ENCODE data around the gene WHAMM.
"Not testable (repeated sequence)": the region's sequence is repeated elsewhere in the genome, so short reads cannot be mapped to it uniquely, and the experiment has no call there.

The WHAMM gene

DNA sequence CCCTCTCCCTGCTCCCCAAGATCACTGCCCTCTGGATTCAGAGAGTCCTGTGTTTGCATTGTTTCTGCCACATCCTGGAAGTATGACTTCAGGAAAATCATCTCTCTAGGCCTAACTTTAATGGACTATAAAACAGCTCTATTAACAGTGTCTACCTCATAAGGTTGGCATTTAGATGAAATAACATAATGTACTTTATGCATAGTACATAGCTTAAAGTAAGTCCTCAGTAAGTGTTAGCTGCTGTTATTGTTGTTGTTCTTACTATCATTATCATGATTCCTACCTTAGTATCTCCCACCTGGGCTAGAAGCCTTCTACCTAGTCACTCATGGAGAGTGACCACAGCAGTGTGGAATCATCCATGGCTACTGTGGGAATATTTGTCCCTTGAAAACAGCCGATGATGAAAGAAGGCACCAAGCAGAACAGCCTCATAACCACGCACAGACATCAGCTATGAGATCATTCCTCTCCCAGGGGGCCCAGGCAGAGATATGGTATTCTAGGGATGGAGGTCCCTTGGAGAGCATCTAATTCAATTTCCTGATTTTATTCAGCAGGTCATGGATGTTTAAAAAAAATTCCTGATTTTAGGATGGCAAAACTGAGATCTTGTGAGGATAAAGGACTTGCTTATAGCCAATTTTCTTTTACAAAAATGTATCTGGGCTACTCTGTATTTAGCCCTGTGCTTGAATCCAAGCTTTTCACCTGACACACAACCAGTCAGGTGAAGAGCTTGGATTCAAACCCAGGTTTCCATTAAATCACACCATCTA, 5.4 kb upstream of the WHAMM start:
- no peak for DNase-seq (ENCODE audit: low read depth)

DNA sequence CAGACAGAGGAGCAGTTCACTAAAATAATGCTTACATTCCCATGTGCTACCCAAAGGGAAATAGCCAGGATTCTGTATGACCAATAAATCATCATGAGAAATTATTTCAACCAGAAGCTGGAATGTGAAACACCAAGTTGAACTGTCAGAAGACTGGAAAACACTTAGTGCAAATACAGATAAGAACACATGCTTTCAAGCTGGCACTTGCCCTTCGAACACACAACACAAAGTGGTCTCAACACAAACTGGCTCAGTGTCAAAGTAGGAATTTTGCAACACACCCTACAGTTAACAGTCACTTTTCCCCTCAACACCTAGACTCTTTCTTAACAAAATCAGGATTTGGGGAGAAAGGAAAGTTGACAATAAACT, 4.9 kb upstream of the WHAMM start:
- no peak for DNase-seq (ENCODE audit: low read depth)

DNA sequence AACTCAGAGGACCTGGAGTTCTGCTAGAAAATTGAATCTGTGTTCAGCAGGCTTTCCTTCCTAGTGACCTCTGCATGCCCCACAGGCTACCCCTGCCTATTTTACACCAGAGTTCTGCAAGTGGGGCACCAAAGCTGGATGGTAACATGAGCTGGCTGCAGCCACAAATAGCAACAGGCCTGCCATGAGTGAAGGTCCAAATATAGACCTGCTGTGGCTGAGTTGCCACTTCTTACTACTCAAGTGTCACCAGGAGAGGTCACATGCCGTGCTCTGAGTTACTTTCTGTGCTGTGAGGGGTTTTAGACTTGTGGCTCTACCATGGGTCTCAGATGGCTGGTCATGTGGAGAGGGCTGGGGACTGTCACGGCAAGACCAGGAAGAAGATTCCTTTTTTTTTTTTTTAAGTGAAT, 3.4 kb upstream of the WHAMM start, which contains the start of gene FSD2:
Gene FSD2, minus strand, starts transcription at position 76 of the 413 bp plus-strand sequence. CDS start 18,679 bp downstream, outside the sequence.
- no peak for DNase-seq (ENCODE audit: low read depth)

GRCh38 chr15:82807920-82808633, 1.4 kb upstream of the WHAMM start:
- no peak for DNase-seq (ENCODE audit: low read depth)

DNA sequence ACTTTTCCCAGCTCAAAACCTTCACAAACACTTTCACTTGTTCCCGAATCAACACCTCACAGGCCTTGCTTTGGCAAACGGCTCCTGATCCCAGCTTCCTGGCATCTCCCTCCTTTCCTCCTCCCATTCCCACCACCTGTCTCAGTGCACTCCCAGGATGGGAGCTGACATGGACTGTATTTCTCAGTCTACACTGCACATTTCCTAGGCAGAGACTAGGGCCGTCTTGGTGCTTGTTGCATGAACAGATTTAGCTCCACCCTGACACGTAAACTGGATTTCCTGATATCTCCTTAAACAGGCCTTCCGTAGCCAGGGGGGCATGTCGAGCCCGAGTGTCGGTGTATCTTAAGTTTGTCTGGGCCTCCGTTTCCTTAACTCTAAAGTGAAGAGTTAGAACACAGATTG, 790 bp upstream of the WHAMM start:
- no peak for DNase-seq (ENCODE audit: low read depth)

- DNase-seq (ENCODE audit: low read depth): no peak
These were observed 847 bp downstream of the WHAMM start for GRCh38 chr15:82810061-82810889.

DNA sequence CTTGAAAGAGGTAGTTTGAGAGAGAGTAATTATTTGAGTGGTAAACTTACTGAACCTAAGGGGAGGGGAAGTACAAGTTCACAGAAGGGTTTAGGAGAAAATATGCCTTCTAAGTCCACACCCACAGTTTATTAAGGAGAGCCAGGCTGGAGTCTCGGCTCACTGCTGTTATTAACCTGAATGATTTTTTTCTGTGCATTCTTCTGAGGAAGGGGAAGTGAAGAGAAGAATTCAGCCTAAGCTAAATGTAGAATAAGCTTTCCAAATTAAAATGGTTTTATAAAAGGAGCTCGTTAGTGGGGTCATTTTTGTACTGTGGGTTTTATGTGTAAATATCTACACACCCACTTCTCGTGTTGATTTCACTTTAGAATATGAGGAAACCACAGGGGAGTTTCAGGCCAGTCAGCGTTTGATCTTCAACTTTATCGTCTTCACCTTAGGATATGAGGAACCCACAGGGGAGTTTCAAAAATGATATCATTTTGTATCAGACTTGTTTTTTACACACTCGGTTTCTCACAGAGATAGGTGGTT, 1.5 kb downstream of the WHAMM start:
- DNase-seq (ENCODE audit: low read depth): no peak

DNA sequence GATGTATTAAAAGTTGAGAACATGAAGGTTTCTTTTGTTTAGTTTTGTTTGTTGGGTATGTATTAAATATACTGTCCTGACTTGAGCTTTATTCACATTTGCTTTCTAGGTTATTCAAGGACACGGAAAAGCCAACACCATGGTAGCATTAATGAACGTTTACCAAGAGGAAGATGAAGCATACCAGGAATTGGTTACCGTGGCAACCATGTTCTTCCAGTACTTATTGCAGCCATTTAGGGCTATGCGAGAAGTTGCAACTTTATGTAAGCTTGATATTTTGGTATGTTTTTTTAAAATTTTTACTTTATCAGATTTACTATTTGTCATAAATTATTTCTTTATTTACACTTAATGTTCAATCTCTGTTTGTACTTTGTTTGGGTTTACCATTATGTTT, 3.6 kb downstream of the WHAMM start:
- DNase-seq (ENCODE audit: low read depth): no peak

DNA sequence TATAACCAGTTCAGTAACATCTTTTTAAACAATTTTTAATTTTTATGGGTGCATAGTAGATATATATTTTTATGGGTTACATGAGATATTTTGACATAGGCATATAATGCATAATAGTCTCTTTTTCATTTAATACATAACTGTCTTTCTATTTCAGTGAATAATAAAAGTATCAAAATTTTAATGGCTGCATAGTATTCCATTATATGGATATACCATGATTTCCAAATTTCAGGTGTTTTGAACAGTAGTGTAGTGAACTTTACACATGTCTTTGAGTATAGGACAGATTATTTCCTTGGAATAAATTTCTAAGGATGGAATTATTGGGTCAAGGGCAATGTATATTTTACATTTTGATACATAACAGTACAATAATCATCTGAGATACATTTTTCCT, 10.7 kb downstream of the WHAMM start:
- DNase-seq (ENCODE audit: low read depth): no peak

DNA sequence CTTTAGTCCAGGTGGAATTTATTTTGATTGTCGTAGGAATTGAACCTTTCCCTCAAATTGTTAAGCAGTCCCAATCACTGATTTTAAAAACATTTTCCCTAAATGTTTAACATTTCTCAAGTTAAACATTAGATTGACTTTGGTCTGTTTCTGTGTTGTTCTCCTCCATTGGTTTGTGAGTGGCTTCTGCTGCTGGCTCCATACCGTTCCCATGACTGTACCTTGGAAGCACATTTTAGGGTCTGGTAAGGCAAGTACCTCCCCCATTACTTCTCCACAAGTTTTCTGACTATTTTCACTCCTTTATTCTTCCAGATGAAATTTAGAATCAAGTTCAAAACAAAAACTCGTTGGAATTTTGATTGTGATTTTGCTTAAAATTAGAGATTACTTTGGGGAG, 12.0 kb downstream of the WHAMM start:
- not testable (repeated sequence) for DNase-seq (ENCODE audit: low read depth)

DNA sequence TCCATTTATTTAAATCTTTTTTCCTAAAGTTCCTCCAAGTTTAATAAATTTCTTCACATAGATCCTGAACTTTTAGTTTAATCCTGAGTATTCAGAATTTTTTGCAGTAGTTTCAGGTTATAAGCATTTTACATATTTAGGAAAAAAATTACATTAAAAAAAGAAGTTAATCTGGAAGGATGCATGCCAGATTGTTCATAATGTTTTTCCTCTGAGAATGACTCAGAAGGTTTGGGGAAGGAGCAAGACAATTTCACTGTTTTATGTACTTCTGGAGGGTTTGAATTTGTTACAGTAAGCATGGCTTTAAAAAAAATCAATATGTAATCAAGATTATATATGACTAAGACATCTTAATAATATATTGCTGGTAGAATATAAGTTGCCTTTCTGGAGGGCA, 12.4 kb downstream of the WHAMM start:
- DNase-seq (ENCODE audit: low read depth): not testable (repeated sequence)

DNA sequence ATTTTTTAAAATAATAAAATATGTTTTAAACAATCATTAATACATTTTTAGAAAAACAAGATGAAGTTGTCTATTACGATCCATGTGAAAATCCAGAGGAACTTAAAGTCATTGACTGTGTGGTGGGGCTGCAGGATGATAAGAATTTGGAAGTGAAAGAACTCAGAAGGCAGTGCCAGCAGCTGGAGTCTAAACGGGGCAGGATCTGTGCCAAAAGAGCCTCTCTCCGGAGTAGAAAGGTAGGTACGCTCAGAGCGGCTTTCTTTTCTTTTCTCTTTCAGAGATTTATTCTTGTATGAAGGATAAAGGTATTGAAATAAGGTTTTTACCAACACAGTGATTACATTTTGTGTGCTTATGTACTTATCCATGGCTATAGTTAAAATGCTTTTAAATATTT, 13.6 kb downstream of the WHAMM start:
- DNase-seq (ENCODE audit: low read depth): no peak

DNA sequence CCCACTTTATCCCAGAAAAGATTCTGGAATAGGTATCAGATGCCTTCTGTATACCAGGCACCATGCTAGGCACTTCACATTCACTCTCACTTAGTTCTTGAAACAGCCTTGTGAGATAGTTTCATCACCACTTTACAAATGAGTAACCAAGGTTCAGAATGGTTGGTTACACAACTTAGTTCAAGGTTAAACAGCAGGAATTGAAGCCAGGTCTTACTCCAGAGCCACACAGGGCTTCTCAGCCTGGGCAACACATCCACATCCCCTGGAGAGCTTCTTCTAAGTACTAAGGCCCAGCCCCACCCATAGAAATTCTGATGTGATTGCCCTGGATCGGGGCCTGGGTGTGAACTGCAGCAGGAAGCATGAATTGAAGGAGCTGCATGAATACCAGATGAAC, 18.6 kb downstream of the WHAMM start:
- no peak for DNase-seq (ENCODE audit: low read depth)

DNA sequence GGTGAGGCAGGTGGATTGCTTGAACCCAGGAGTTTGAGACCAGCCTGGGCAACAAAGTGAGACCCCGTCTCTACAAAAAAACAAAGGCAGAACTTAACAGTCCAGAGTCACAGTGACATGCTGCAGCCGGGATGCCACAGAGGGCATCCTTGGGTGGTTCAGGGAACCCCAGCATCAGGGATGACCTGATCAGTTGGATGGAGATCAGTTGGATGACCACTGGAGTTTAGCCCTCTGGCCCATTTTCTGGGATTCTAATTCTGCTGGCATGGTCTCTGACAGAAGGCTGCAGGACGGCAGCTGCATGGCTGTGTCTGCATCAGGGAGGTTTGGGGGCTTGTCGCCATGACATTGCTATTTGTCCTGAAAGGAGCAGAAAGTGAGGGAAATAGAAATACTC, 19.8 kb downstream of the WHAMM start:
- no peak for DNase-seq (ENCODE audit: low read depth)

- DNase-seq (ENCODE audit: low read depth): no peak
These were observed 21.2 kb downstream of the WHAMM start for GRCh38 chr15:82830427-82831173.

- no peak for DNase-seq (ENCODE audit: low read depth)
These were observed 22.6 kb downstream of the WHAMM start for GRCh38 chr15:82831894-82832600.

GRCh38 chr15:82832601-82833361, 23.4 kb downstream of the WHAMM start:
- DNase-seq (ENCODE audit: low read depth): no peak

DNA sequence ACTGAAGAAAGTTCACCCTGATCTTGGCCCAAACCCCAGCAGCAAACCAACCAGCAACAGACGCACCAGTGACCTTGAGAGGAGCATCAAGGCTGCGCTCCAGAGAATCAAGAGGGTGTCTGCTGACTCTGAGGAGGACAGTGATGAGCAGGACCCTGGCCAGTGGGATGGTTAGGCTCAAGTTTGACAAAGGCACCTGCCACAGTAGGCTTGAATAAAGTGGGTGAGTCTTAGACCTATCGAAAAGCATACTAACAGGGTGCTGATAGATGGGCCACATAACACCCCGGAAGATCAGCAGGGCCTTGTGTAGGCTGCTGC, 23.9 kb downstream of the WHAMM start:
- no peak for DNase-seq (ENCODE audit: low read depth)

- no peak for DNase-seq (ENCODE audit: low read depth)
These were observed 26.0 kb downstream of the WHAMM start for GRCh38 chr15:82835391-82835917.

DNA sequence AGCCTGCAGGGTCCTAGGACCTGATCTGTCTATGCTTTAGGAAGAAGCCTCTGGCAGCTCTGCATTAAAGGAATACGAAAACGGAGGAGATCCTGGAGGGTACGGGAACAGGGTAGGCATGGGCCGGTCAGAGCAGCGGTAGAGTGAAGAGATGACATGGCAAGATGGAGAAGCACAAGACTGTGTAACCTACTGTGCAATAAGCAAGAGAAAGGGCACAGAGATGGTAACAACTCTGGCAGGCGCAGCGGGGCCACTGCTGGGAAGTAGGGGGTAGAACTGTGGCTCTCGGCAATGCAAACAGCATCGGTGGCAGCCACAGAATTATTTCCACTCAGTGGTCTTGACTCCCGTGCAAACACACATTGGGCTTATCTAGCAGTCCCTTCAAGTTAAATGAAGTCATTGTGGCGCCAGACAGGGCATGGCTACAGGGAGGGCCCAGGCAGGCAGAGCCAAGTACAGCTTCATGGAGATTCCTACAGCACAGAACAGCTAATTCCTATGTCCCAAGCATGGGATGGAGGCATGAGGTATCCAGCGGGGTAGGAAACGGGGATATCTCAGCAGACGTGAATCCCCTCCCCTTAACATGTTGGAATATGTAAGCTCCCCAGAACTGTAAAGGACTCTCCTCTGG, 28.8 kb downstream of the WHAMM start:
- no peak for DNase-seq (ENCODE audit: low read depth)

Measured in stimulated activated CD8-positive, alpha-beta memory T cell treated with anti-CD3 and anti-CD28 coated beads, Interleukin-7, amount 100 ng/mL, for 24 hours (primary cell).